MCF 10A (cell line): Measurements from ENCODE around the gene KRT39. TPM values are rescaled to one million over a fixed set of nuclear protein-coding genes. Genes with fewer than 3 reads are reported as not detected.

Experiments used
- BruUV-seq: library from RNA; stranded (reverse); fragments of 400-500 nt; replicated peaks from 2 replicates; lab custom pipeline; 2021; lab: Mats Ljungman, UMichigan
- CTCF ChIA-PET: fragments of 300-600 bp; sonication (Branson Sonifier 250); formaldehyde crosslinking; extraction: SDS; loops from one replicate; lab custom pipeline; 2021; ENCODE audit warnings: antibody characterized with exemption, inconsistent platforms; lab: Yijun Ruan, JAX
- POLR2A ChIA-PET: fragments of 300-600, 350-650 bp; sonication (Branson Sonifier 250); formaldehyde crosslinking; extraction: SDS; loops from one replicate; lab custom pipeline; 2020; ENCODE audit warnings: antibody characterized with exemption, inconsistent platforms; lab: Yijun Ruan, JAX
- DNase-seq: peaks from one replicate; pipeline ENCODE4 v3.0.0-alpha.2; 2018; ENCODE audit not compliant: unreplicated experiment
- H3K27ac Mint-ChIP-seq: one replicate; pipeline ENCODE4 v1.8.0; 2022; ENCODE audit warnings: mild to moderate bottlenecking, low read depth, mixed read lengths; ENCODE audit not compliant: unreplicated experiment
- H3K27me3 Mint-ChIP-seq: one replicate; pipeline ENCODE4 v1.8.0; 2022; ENCODE audit warnings: mixed read lengths; ENCODE audit not compliant: insufficient read depth, unreplicated experiment
- H3K36me3 Mint-ChIP-seq: one replicate; pipeline ENCODE4 v1.8.0; 2022; ENCODE audit warnings: mild to moderate bottlenecking, moderate library complexity, mixed read lengths; ENCODE audit not compliant: insufficient read depth, unreplicated experiment
- H3K4me1 Mint-ChIP-seq: one replicate; pipeline ENCODE4 v1.8.0; 2022; ENCODE audit warnings: mixed read lengths; ENCODE audit not compliant: insufficient read depth, unreplicated experiment
- H3K4me3 Mint-ChIP-seq: one replicate; pipeline ENCODE4 v1.8.0; 2022; ENCODE audit warnings: mild to moderate bottlenecking, moderate library complexity, mixed read lengths; ENCODE audit not compliant: unreplicated experiment
- H3K9me3 Mint-ChIP-seq: one replicate; pipeline ENCODE4 v1.8.0; 2022; ENCODE audit warnings: mixed read lengths; ENCODE audit not compliant: unreplicated experiment
- intact Hi-C: fragments of 100-400 bp; cut with micrococcal nuclease; formaldehyde crosslinking; loops from 2 replicates; pipeline ENCODE4 v1.14.1; 2022
- total RNA-seq: library from RNA; stranded (reverse); gene quantifications from 2 replicates; pipeline ENCODE4 v1.2.3, GENCODE V29; 2022
- TF ChIP-seq, protein P1 (sequence below): fragments of 200-600 bp; IDR thresholded peaks from one replicate; pipeline ENCODE4 v1.8.0; 2022; ENCODE audit warnings: antibody characterized with exemption, mild to moderate bottlenecking; ENCODE audit not compliant: unreplicated experiment

KRT39 gene
- total RNA-seq, 1 experiment from 2014 or later = not detected

GRCh38 chr17:41008811-41009210, 42.1 kb upstream of the KRT39 start, which contains the start of gene KRTAP3-1:
Gene KRTAP3-1, minus strand, starts transcription at chr17:41009128. Its CDS starts 54 bp downstream, at chr17:41009074.
- intact Hi-C loops = no loop called here
- Mint-ChIP-seq H3K9me3 (no peaks in the 10 kb centered on the region), H3K4me3 (no peak within 1 kb of the TSS), H3K4me1 (peaks cover 4% of the 10 kb centered on the region), H3K27ac (no peak within 1 kb of the TSS), H3K27me3 (no peaks in the 10 kb centered on the region), H3K36me3 (no peaks in the 10 kb centered on the region)
- no peak for DNase-seq
- TF ChIP-seq, protein P1, sequence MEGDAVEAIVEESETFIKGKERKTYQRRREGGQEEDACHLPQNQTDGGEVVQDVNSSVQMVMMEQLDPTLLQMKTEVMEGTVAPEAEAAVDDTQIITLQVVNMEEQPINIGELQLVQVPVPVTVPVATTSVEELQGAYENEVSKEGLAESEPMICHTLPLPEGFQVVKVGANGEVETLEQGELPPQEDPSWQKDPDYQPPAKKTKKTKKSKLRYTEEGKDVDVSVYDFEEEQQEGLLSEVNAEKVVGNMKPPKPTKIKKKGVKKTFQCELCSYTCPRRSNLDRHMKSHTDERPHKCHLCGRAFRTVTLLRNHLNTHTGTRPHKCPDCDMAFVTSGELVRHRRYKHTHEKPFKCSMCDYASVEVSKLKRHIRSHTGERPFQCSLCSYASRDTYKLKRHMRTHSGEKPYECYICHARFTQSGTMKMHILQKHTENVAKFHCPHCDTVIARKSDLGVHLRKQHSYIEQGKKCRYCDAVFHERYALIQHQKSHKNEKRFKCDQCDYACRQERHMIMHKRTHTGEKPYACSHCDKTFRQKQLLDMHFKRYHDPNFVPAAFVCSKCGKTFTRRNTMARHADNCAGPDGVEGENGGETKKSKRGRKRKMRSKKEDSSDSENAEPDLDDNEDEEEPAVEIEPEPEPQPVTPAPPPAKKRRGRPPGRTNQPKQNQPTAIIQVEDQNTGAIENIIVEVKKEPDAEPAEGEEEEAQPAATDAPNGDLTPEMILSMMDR = no peak
- BruUV-seq = no TSS peak
- ChIA-PET POLR2A (interaction anchor here (0.6 kb wide), 1 partner anchor 9 kb away, joined by 3 read pairs; no protein-coding TSS in a partner anchor), CTCF (no interaction called here)

DNA sequence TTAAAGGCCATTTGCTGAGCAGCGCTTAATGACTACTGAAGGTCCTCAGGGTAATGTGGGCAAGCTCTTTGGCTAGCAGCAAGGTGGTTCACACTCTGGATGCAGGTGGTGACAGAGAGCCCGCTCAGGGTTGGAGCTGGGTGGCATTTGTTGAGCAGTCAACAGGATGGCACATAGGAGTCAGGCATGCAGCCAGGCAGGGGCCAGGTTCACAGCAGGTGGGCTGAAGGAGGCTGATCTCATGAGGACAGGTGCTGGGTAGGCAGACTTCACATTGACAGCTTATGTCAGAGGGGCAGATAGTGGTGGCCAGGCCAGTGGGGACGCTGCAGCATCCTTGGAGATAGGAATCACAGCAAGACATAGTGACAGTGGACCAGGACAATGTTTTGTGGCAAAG, 37.6 kb upstream of the KRT39 start:
- no peaks in the 10 kb centered on the region for H3K9me3 Mint-ChIP-seq
- intact Hi-C loops = no loop called here
- POLR2A ChIA-PET = interaction anchor here (0.6 kb wide), 1 partner anchor 685 kb away, joined by 3 read pairs; no protein-coding TSS in a partner anchor
- H3K27ac Mint-ChIP-seq = no peak overlapping the region
- DNase-seq = no peak
- H3K4me1 Mint-ChIP-seq = peaks cover 18% of the 10 kb centered on the region
- CTCF ChIA-PET = no interaction called here
- no peaks in the 10 kb centered on the region for H3K27me3 Mint-ChIP-seq
- no peak overlapping the region for H3K4me3 Mint-ChIP-seq
- no peaks in the 10 kb centered on the region for H3K36me3 Mint-ChIP-seq
- BruUV-seq = no TSS peak
- TF ChIP-seq, protein P1 = no peak

DNA sequence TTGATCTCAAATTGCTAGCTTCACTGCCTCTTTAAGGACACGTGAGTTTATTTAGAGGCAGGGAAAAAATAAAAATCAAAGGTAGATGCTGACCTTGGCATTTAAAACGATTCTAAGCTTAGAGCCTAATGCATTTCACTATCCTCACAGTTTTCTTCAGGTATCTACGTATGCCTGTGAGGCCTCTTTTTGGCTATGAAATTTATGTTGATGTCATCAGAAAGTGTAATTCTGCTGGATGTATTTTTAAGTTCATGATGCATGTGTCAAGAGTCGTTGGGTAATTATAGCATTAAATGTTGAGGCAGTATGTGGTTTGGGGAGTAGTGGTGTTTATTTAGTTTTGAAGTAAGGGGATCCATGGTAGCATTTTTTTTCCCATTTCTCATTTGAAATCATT, 37.2 kb upstream of the KRT39 start:
- no peak overlapping the region for H3K4me3 Mint-ChIP-seq
- POLR2A ChIA-PET = no interaction called here

DNA sequence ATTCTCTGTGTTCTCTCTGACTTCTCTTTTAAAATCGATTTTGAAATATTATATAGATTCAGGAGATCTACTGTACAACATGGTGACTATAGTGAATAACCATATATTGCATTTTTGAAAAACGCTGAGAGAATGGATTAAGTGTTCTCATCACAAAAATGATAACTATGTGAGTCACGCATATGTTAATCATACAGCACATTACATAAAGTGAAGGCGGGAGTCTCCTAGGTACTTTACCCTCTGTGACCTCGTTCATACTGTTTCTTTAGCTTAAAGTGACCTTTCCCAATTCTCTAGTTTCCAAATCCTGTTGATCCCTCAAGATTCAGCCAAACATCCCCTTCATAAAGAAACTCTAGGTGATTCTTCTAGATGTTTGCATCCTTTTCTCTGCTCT, 36.1 kb upstream of the KRT39 start:
- CTCF ChIA-PET = no interaction called here
- Mint-ChIP-seq H3K27ac (no peak overlapping the region), H3K36me3 (no peaks in the 10 kb centered on the region), H3K27me3 (no peaks in the 10 kb centered on the region), H3K4me3 (no peak overlapping the region), H3K9me3 (no peaks in the 10 kb centered on the region), H3K4me1 (peaks cover 18% of the 10 kb centered on the region)
- TF ChIP-seq, protein P1 = no peak
- BruUV-seq = no TSS peak
- peak; percentile 50 for DNase-seq
- POLR2A ChIA-PET = no interaction called here
- intact Hi-C loops = no loop called here

More for the DNA sequence above, 37.2 kb upstream of the KRT39 start:
- no peak for DNase-seq
- peaks cover 18% of the 10 kb centered on the region for H3K4me1 Mint-ChIP-seq
- intact Hi-C loops = no loop called here
- no peaks in the 10 kb centered on the region for H3K36me3 Mint-ChIP-seq
- BruUV-seq = no TSS peak
- no peaks in the 10 kb centered on the region for H3K27me3 Mint-ChIP-seq
- no peaks in the 10 kb centered on the region for H3K9me3 Mint-ChIP-seq
- CTCF ChIA-PET = no interaction called here
- TF ChIP-seq, protein P1 = no peak
- no peak overlapping the region for H3K27ac Mint-ChIP-seq
